GM23338 (cell line): ENCODE measurements around the gene IBA57. TPM values are rescaled to one million over a fixed set of nuclear protein-coding genes. Genes with fewer than 3 reads are reported as not detected.

Experiments used
- ATAC-seq: fragments of 200-7000 bp; cut with Tn5 transposase; 3 replicates; pipeline ENCODE4 v1.9.1; 2020
- DNase-seq: peaks from one replicate; pipeline ENCODE4 v3.0.0-alpha.2; 2015; ENCODE audit warnings: low spot score
- H2AFZ ChIP-seq: fragments of 200-600 bp; sonication (generic); 2 replicates; pipeline ENCODE4 v1.8.0; 2016; ENCODE audit warnings: antibody characterized with exemption, mild to moderate bottlenecking, moderate library complexity
- H3F3A ChIP-seq: fragments of 200-600 bp; sonication (generic); replicated peaks from 2 replicates; pipeline ENCODE4 v1.8.0; 2017; ENCODE audit warnings: antibody characterized with exemption, mixed run types, low read depth
- H3K27ac ChIP-seq: fragments of 200-600 bp; sonication (generic); 2 replicates; pipeline ENCODE4 v1.6.1; 2016; ENCODE audit warnings: low read depth
- H3K27me3 ChIP-seq: fragments of 200-600 bp; sonication (generic); 2 replicates; pipeline ENCODE4 v1.8.0; 2016; ENCODE audit warnings: mild to moderate bottlenecking, mixed run types, moderate library complexity; ENCODE audit not compliant: insufficient read depth
- H3K36me3 ChIP-seq: fragments of 200-600 bp; sonication (generic); 2 replicates; pipeline ENCODE4 v1.8.0; 2016; ENCODE audit warnings: mild to moderate bottlenecking; ENCODE audit not compliant: insufficient read depth
- H3K4me1 ChIP-seq: fragments of 200-600 bp; sonication (generic); 2 replicates; pipeline ENCODE4 v1.8.0; 2016; ENCODE audit warnings: mild to moderate bottlenecking, moderate library complexity; ENCODE audit not compliant: insufficient read depth
- H3K4me2 ChIP-seq: fragments of 200-600 bp; sonication (generic); 2 replicates; pipeline ENCODE4 v1.7.1; 2017; ENCODE audit warnings: mixed run types
- H3K4me3 ChIP-seq: fragments of 200-600 bp; sonication (generic); 2 replicates; pipeline ENCODE4 v1.6.1; 2016; ENCODE audit warnings: mixed run types
- H3K79me2 ChIP-seq: fragments of 200-600 bp; sonication (generic); replicated peaks from 2 replicates; pipeline ENCODE4 v1.8.0; 2017; ENCODE audit warnings: mild to moderate bottlenecking; ENCODE audit not compliant: insufficient read depth
- H3K9me2 ChIP-seq: fragments of 200-600 bp; sonication (generic); 2 replicates; pipeline ENCODE4 v1.8.0; 2017; ENCODE audit not compliant: insufficient read depth
- H4K20me1 ChIP-seq: fragments of 200-600 bp; sonication (generic); replicated peaks from 2 replicates; pipeline ENCODE4 v1.8.0; 2017; ENCODE audit warnings: mild to moderate bottlenecking; ENCODE audit not compliant: insufficient read depth
- H3K27ac Mint-ChIP-seq: 2 replicates; pipeline ENCODE4 v1.8.0; 2020; ENCODE audit warnings: inconsistent platforms, mild to moderate bottlenecking, moderate library complexity, mixed read lengths
- H3K27me3 Mint-ChIP-seq: 3 replicates; pipeline ENCODE4 v1.8.0; 2022; ENCODE audit warnings: low read depth, mild to moderate bottlenecking, moderate library complexity, mixed read lengths, inconsistent platforms; ENCODE audit not compliant: insufficient read depth, poor library complexity
- H3K36me3 Mint-ChIP-seq: 3 replicates; pipeline ENCODE4 v1.8.0; 2021; ENCODE audit warnings: low read depth, mild to moderate bottlenecking, inconsistent platforms, moderate library complexity, mixed read lengths
- H3K4me1 Mint-ChIP-seq: 3 replicates; pipeline ENCODE4 v1.8.0; 2020; ENCODE audit warnings: mild to moderate bottlenecking, inconsistent platforms, mixed read lengths
- H3K4me3 Mint-ChIP-seq: 3 replicates; pipeline ENCODE4 v1.8.0; 2021; ENCODE audit warnings: moderate library complexity, mild to moderate bottlenecking, inconsistent platforms, mixed read lengths
- H3K9me3 Mint-ChIP-seq: 3 replicates; pipeline ENCODE4 v1.8.0; 2020; ENCODE audit warnings: moderate library complexity, mild to moderate bottlenecking, inconsistent platforms, mixed read lengths
- CREB1 ChIP-seq: fragments of 250-450 bp; sonication (Bioruptor Pico); IDR thresholded peaks from 2 replicates; pipeline ENCODE4 v1.5.0; 2020; ENCODE audit warnings: low read depth, mild to moderate bottlenecking, moderate library complexity
- CTCF ChIP-seq, 2 experiments: fragments of 200-600 bp in 1 of 2; sonication (generic) in 1 of 2; conservative IDR thresholded peaks; 2 replicates each; pipeline versions ENCODE4 v1.5.1 to v1.6.1; 2016 to 2017; ENCODE audit warnings: antibody characterized with exemption in 2 of 2, low read depth in 2 of 2, mild to moderate bottlenecking in 2 of 2, moderate library complexity in 1 of 2
- ETS1 ChIP-seq: IDR thresholded peaks from 2 replicates; pipeline ENCODE4 v1.6.1; 2016; ENCODE audit warnings: antibody characterized with exemption
- EZH2 ChIP-seq: fragments of 200-600 bp; sonication (generic); IDR thresholded peaks from one replicate; pipeline ENCODE4 v1.8.0; 2017; ENCODE audit warnings: antibody characterized with exemption, mild to moderate bottlenecking, low read depth; ENCODE audit not compliant: unreplicated experiment
- EZH2phosphoT487 ChIP-seq: fragments of 200-600 bp; sonication (generic); IDR thresholded peaks from one replicate; pipeline ENCODE4 v1.8.1; 2018; ENCODE audit warnings: antibody characterized with exemption; ENCODE audit not compliant: unreplicated experiment
- JUNB ChIP-seq: IDR thresholded peaks from one replicate; pipeline ENCODE4 v1.6.1; 2016; ENCODE audit warnings: antibody characterized with exemption; ENCODE audit not compliant: unreplicated experiment
- NANOG ChIP-seq: IDR thresholded peaks from 2 replicates; pipeline ENCODE4 v1.6.1; 2016; ENCODE audit warnings: antibody characterized with exemption, borderline replicate concordance
- POLR2AphosphoS5 ChIP-seq: IDR thresholded peaks from 2 replicates; pipeline ENCODE4 v1.6.1; 2016; ENCODE audit warnings: antibody characterized with exemption, low read depth
- REST ChIP-seq: IDR thresholded peaks from one replicate; pipeline ENCODE4 v1.6.1; 2018; ENCODE audit warnings: antibody characterized with exemption; ENCODE audit not compliant: unreplicated experiment
- STAT1 ChIP-seq: IDR thresholded peaks from one replicate; pipeline ENCODE4 v1.6.1; 2016; ENCODE audit warnings: antibody characterized with exemption; ENCODE audit not compliant: unreplicated experiment
- ZNF114 ChIP-seq: fragments of 250-450 bp; sonication (Bioruptor Pico); IDR thresholded peaks from 2 replicates; pipeline ENCODE4 v1.5.0; 2020; ENCODE audit warnings: mild to moderate bottlenecking, moderate library complexity
- ZNF331 ChIP-seq: fragments of 250-450 bp; sonication (Bioruptor Pico); IDR thresholded peaks from 2 replicates; pipeline ENCODE4 v1.5.0; 2020; ENCODE audit warnings: low read depth, mild to moderate bottlenecking, moderate library complexity
- ZNF462 ChIP-seq: fragments of 250-450 bp; sonication (Bioruptor Pico); IDR thresholded peaks from 2 replicates; pipeline ENCODE4 v1.5.0; 2020; ENCODE audit warnings: mild to moderate bottlenecking, moderate library complexity
- polyA plus RNA-seq: library from polyadenylated mRNA; unstranded; fragments of >200 nt; fragmentation: Nextera tagmentation; extraction: Ambion mirVana; gene quantifications from 2 replicates; pipeline ENCODE4 v1.2.1, GENCODE V29; 2016
- total RNA-seq: library from RNA; depleted of rRNA; stranded (reverse); fragments of >200 nt; shearing (Covaris generic); gene quantifications from 2 replicates; pipeline ENCODE4 v1.2.3, GENCODE V29; 2014

The IBA57 gene
- total and polyA plus RNA-seq, 2 experiments from 2014 or later = 1.1 to 10.3 TPM

GRCh38 chr1:228146417-228147150 lies 19.0 kb upstream of the IBA57 start:
- Histone ChIP-seq H3K27ac (no peak overlapping the region), H3F3A (no peaks in the 10 kb centered on the region), H2AFZ (no peak overlapping the region), H4K20me1 (no peaks in the 10 kb centered on the region), H3K9me2 (no peaks in the 10 kb centered on the region), H3K4me3 (no peak overlapping the region), H3K79me2 (peaks cover 25% of the 10 kb centered on the region), H3K36me3 (no peaks in the 10 kb centered on the region), H3K4me1 (no peaks in the 10 kb centered on the region; the same call in 1 of the 2 replicates), H3K27me3 (no peaks in the 10 kb centered on the region), H3K4me2 (no peak overlapping the region)
- TF ChIP-seq EZH2 = no peak
- TF ChIP-seq EZH2phosphoT487 = no peak
- no peak for TF ChIP-seq JUNB
- no peak for TF ChIP-seq POLR2AphosphoS5
- TF ChIP-seq ZNF462 (CRISPR knock-in tag) = no peak
- TF ChIP-seq ETS1 = no peak
- no peak for TF ChIP-seq NANOG
- TF ChIP-seq CTCF (conservative IDR thresholded peaks at IDR 0.05; ENCODE audit: low read depth in 2 of 2) = no peak
- TF ChIP-seq CREB1 = no peak
- TF ChIP-seq ZNF114 = no peak
- TF ChIP-seq ZNF331 (CRISPR knock-in tag) = no peak
- no peak for TF ChIP-seq REST
- TF ChIP-seq STAT1 = no peak
- Mint-ChIP-seq H3K4me1 (peaks cover 3% of the 10 kb centered on the region; the same call in 2 of the 3 replicates), H3K27me3 (peaks cover 12% of the 10 kb centered on the region), H3K27ac (no peak overlapping the region), H3K9me3 (no peaks in the 10 kb centered on the region; the same call in 2 of the 3 replicates), H3K4me3 (no peak overlapping the region), H3K36me3 (no peaks in the 10 kb centered on the region; the same call in 1 of the 3 replicates)
- ATAC-seq (no peak), DNase-seq (no peak)
